OCI-LY1 (cell line): ENCODE measurements around the gene CRISPLD2.

Experiments used
- CTCF ChIP-seq: fragments of 200-600 bp; sonication (generic), shearing (Covaris generic); IDR thresholded peaks from 2 replicates; pipeline ENCODE4 v1.5.1; 2017; ENCODE audit warnings: mild to moderate bottlenecking, antibody characterized with exemption, low read length, moderate library complexity, mixed read lengths
- EZH2 ChIP-seq: fragments of 200-600 bp; sonication (generic), shearing (Covaris generic); IDR thresholded peaks from 2 replicates; pipeline ENCODE4 v1.8.0; 2017; ENCODE audit warnings: borderline replicate concordance, mixed run types, mild to moderate bottlenecking, antibody characterized with exemption, low read length, moderate library complexity, mixed read lengths

DNA sequence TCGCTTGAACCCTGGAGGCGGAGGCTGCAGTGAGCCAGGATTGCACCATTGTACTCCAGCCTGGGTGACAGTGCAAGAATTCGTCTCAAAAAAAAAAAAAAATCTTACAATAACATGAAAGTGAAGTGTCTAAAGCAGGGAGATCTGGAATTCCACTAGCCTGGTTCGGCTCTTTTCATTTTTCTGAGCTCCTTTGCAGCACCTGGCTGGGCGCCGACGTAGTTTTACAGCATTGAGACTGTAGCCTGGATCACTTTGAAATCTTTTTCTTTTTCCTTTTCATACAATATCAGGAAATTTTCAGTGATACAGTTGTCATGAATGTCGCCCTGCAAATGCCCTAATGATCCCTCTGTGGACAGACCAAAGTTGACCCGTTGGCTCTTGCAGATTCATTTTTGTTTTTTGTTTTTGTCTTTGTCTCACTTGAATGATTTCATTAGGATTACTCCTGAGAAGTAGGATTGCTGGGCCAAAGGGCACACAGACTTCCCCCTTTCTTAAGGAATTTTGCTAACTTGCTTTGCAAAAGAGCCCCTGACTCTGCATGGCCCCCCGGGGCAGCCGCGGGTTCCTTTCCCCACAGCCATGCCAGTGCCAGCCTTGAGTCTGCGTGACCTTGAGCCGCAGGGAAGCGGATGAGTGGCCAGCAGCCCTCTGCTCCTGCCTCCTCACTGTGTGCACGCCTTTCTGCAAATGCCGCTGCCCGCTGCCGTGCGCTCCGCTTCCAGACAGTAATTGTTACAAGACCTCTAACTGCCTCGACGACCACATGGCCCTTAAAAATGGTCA lies 28.0 kb downstream of the CRISPLD2 start:
- no peak for TF ChIP-seq CTCF
- TF ChIP-seq EZH2: no peak
